NCI-H226 (cell line): ENCODE results near the gene RETREG1.
"Not testable (repeated sequence)": the region's sequence is repeated elsewhere in the genome, so short reads cannot be mapped to it uniquely, and the experiment has no call there.

Experiments used
- DNase-seq: peaks from one replicate; pipeline ENCODE4 v3.0.0-alpha.2; 2015

RETREG1 gene

DNA sequence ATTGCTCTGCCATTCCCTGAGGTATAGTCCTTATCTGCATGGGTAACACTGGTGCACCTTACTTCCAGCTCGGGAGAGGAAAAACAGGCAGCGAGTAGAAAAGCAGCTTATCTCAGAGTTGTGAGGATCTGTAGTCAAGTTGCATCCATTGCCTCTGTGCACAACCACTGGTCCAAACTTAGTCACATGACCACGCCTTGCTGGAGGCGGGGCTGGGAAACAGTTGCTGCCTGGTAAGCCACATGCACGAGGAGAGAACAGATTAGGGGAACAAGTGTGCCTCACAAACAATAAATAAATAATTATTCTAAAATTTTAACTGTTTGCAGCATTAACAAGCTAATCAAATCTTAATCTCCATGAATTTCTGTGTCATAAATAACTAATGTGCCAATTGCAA, 169.8 kb downstream of the RETREG1 start:
- DNase-seq, result no peak

- DNase-seq, result no peak
These were observed 178.8 kb downstream of the RETREG1 start for GRCh38 chr5:16437977-16438376.

GRCh38 chr5:16436065-16436682, 180.6 kb downstream of the RETREG1 start:
- not testable (repeated sequence) for DNase-seq

GRCh38 chr5:16431490-16431889, 185.3 kb downstream of the RETREG1 start:
- no peak for DNase-seq

- DNase-seq, result no peak
These were observed 186.3 kb downstream of the RETREG1 start for GRCh38 chr5:16430349-16431089.

DNA sequence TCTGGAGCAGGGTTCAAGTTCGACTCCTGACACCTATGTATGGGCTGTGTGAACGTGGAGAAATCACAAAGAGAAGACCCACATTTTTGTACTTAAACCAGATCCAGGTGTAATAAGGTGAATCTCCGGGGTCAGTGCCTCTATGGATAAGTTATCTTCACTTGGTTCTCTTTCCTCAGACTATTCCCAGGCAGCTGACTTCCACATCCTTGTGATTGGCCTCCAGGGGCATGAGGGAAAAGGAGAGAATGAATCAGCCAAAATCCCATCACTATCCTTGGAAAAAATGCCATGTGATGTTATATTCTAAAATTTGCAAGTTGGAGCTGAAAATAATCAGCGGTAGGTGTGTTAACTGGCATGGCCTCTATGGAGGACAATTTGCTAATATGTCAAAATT, 188.4 kb downstream of the RETREG1 start:
- DNase-seq, result no peak

- DNase-seq, result no peak
These were observed 189.2 kb downstream of the RETREG1 start for GRCh38 chr5:16427587-16427986.
